Stimulated activated CD8-positive, alpha-beta memory T cell treated with anti-CD3 and anti-CD28 coated beads, Interleukin-7, amount 100 ng/mL, for 1 hour (primary cell): Measurements from ENCODE around the gene FTO.

Experiments used
- DNase-seq, 2 donors: peaks; one replicate each; pipeline ENCODE4 v3.0.0-alpha.2; 2020; ENCODE audit warnings: low read depth in 2 of 2

The FTO gene

DNA sequence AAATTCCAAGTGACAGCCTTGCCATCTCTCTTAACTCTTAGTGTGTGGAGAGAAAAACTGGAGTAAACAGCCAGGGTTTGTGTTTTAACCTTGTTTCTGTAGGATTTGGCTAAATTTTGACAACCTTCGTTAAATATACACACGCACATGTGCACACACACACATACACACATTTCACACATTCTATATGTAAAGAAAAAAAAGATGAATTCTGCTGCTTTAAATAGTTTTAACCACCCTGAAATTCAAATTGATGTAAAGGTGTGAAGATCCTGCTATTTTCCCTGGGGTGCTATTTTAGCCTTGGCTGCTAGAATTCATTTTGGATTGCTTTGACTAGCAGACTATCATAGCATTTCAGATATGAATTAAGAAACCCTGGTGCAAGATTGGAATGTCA is 191.9 kb downstream of the FTO start:
- no peak for DNase-seq

GRCh38 chr16:53896722-53897121 is 192.8 kb downstream of the FTO start:
- DNase-seq, result no peak

GRCh38 chr16:53898993-53899392 is 195.0 kb downstream of the FTO start:
- no peak for DNase-seq

- no peak for DNase-seq
Observed at GRCh38 chr16:53899431-53899830, 195.5 kb downstream of the FTO start.

DNA sequence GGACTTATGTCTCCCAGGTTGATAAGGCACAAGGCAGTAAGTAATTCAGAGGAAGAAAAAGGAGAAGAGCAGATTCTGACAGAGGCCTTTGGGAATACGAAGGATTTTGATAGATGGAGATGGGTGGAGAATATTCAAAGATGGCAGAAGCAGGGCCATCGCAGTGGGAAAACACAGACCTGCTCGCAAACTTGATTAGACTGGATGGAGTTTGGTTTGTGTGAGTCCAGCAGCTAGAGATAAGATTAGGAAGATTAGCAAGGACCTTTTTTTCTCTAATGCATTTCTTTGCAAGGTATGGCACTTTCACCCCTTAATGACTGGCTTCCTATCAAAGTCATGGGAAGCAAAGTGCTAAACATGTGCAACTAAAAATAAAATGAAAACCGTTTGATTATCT is 196.7 kb downstream of the FTO start:
- no peak for DNase-seq

GRCh38 chr16:53901408-53901807 is 197.5 kb downstream of the FTO start:
- DNase-seq, result no peak

DNA sequence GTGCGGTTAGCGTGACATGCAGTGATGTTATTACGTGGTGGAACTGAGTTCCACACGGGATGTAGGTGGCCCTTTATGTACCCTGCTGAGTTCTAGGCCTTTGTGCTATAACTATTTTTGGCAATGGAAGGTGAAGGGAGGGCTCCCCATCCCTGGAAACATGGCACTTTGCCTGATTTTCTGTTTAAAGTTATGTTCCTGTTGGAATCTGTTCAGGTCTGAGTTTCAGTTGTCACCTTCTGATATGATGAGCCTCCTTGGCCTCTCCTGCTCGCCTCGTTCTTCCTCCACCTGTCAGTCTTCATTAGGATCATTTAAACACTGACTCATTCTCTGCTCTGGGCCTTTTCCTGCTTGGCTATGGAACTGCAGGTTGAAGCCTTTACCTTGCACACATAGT is 200.6 kb downstream of the FTO start:
- no peak for DNase-seq

GRCh38 chr16:53905028-53905427 is 201.1 kb downstream of the FTO start:
- no peak for DNase-seq

DNA sequence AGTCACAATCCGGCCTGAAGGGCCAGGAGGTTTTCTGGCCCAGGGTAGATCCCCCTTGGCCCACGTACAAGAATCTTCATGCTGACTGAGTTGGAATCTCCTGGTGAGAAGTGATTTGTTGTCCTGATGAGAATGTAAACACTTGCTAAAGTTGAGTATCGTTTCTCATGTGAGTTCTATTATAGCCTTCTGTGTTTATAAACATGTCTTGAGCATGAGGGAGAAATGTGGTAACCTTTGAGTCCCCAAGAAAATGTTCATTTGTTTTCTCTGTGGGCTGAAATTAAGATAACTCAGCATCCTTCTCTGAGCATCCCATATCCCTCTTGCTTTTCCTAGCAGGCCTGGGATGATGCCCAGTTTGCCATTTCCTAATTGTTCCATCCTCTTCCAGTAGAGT is 204.8 kb downstream of the FTO start:
- DNase-seq, result no peak

GRCh38 chr16:53910990-53911389 is 207.0 kb downstream of the FTO start:
- no peak for DNase-seq

DNA sequence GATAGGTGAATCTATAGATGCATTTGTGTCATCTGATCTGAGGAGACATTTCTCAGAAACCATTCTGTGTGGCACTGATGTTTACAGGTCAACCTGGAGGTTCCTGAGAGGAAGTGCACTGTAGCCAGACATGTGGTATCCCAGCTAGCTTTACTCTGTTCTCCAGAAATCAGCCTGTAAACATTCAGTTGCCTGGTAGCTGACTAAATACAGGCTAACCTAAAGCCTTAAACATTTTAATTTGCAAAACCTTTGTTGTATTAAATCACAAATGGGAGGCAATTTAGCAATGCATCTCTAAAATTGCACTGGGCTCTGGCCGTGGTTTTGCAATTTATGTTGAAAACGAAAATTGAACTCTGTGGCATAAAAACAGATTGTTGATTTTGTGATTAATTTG is 207.6 kb downstream of the FTO start:
- no peak for DNase-seq

DNA sequence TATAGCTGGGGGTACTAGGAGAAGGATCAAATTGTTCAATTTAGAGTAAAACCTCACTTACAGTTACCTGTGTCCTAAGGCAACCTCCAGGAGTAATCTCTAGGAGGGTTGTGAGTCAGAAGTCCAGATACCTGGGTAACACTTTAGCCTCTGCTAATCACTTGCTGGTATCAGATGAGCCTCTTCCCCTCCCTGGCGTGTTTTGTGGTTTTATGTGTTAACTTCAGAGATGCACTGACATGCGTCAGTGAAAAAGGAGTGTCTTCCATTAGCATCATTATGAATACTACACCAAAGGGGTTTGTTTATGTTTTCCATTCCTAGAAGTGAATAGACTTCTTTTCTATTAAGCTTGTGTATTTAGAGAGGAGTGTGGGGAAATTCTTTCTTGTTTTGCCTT is 208.2 kb downstream of the FTO start:
- DNase-seq, result peak in 1 of 2 donors; percentile 14

GRCh38 chr16:53913099-53913870 is 209.3 kb downstream of the FTO start:
- DNase-seq, result no peak

GRCh38 chr16:53913920-53914319 is 210.0 kb downstream of the FTO start:
- no peak for DNase-seq

- DNase-seq, result no peak
Observed at GRCh38 chr16:53914736-53915135, 210.8 kb downstream of the FTO start.

DNA sequence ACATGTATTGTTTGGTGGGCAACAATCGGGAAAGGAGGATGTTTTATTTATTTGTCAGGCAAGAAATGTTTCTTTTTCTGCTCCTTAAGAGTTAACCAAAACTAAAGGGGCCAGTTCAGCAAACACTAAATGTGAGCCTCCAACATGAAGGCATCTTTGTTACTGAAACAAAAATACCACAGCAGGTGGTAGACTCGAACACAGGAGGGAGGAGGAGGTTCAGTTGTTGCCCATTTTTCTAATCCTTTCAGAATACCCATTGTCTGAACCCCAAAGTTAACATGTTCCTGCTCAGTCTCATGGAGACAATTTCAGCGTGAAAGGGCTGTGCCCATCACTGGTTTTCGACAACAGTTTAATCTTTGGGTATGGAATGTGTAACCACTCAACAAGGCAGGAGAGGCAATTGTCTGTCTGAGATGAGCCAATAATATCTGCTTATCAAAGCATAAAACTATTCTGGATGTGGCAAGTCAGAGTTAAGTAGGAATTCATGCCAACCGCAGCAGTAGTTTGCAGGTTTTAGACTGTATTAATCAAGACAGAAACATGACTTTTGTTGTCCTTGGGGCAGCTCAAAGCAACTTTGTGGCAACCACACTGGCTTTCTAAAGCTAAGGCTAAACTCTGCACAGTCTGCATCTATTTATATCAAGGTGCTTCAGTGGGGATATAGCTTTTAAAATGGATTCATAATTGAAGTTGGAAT is 211.7 kb downstream of the FTO start:
- no peak for DNase-seq

GRCh38 chr16:53920988-53921387 is 217.0 kb downstream of the FTO start:
- DNase-seq, result no peak

GRCh38 chr16:53922067-53922806 is 218.3 kb downstream of the FTO start:
- no peak for DNase-seq

GRCh38 chr16:53922807-53923571 is 219.0 kb downstream of the FTO start:
- DNase-seq, result no peak

DNA sequence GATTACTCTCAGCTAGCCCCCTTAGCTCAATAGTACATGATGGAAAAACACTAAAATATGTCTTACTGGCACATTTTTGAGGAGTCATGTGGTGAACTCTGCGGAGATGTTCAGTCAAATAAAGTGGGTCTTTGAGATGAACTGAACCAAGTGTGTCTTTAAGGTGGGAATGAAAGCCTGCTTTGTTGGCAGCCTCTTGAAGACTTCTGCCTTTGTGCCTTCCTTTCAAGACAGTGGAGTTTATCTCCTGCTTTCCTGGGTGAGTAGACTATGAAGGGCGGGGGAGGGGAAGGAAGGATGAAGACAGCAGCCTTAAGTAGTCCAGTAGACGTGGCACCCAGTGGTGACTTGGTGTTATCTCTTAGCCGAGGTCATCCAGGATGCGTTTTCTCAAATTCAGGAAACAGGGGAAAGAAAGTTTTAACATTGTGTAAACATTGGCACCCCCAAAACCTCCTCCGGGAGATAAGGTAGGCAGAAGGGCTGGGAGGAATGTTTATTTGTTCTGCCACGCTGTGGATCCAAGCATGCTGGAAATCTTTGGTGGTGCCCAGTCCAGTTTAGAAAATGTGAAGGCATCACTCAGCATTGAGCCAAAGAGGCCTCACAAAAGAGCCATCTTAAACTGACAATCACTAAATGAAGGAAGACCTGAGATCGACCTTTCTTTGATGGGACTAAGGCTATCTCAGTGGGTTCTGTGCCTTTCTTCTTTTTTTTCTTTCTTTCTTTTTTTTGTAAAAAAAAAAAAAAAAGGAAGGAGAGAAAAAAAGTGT is 220.6 kb downstream of the FTO start:
- no peak for DNase-seq

DNA sequence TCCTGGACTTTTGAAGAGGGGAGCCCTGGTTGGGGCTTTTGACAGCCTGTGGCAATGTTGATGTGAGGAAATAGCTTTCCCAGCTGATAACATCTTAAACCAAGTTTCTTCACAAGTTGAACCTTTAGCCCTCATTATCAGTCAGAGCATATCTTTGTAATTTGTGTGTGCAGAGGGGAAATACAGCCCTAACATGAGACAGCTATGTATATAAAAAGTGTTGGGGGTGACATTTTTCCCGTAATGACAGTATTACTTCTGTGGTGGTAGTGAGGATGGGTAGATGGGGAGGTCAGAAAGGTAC is 221.1 kb downstream of the FTO start:
- DNase-seq, result no peak
